HG02678 (cell line): ENCODE data around the gene DOCK4.
"Not testable (repeated sequence)": the region's sequence is repeated elsewhere in the genome, so short reads cannot be mapped to it uniquely, and the experiment has no call there.

Experiments
- ATAC-seq: cut with Tn5 transposase; IDR thresholded peaks from one replicate; pipeline ENCODE4 v1.9.1; 2021; ENCODE audit warnings: mild to moderate bottlenecking, moderate library complexity; ENCODE audit not compliant: unreplicated experiment

DOCK4 gene

GRCh38 chr7:112137141-112138101, 68.8 kb downstream of the DOCK4 start:
- ATAC-seq = no peak

GRCh38 chr7:112136271-112137008, 69.8 kb downstream of the DOCK4 start:
- no peak for ATAC-seq

GRCh38 chr7:112135815-112136214, 70.4 kb downstream of the DOCK4 start:
- no peak for ATAC-seq

- ATAC-seq = no peak
These were observed 72.2 kb downstream of the DOCK4 start for GRCh38 chr7:112134039-112134438.

GRCh38 chr7:112133328-112133727, 72.9 kb downstream of the DOCK4 start:
- no peak for ATAC-seq

GRCh38 chr7:112132051-112132694, 74.0 kb downstream of the DOCK4 start:
- ATAC-seq = no peak

GRCh38 chr7:112130729-112131410, 75.3 kb downstream of the DOCK4 start:
- no peak for ATAC-seq

GRCh38 chr7:112129655-112130323, 76.4 kb downstream of the DOCK4 start:
- ATAC-seq = no peak

GRCh38 chr7:112128461-112129425, 77.5 kb downstream of the DOCK4 start:
- ATAC-seq = not testable (repeated sequence)

- not testable (repeated sequence) for ATAC-seq
These were observed 78.2 kb downstream of the DOCK4 start for GRCh38 chr7:112128041-112128440.

GRCh38 chr7:112125250-112125649, 80.9 kb downstream of the DOCK4 start:
- ATAC-seq = no peak

- no peak for ATAC-seq
These were observed 82.0 kb downstream of the DOCK4 start for GRCh38 chr7:112124061-112124766.

- ATAC-seq = no peak
These were observed 83.4 kb downstream of the DOCK4 start for GRCh38 chr7:112122798-112123197.

- ATAC-seq = no peak
These were observed 84.1 kb downstream of the DOCK4 start for GRCh38 chr7:112122144-112122543.

- no peak for ATAC-seq
These were observed 84.9 kb downstream of the DOCK4 start for GRCh38 chr7:112121318-112121717.

- peak; percentile 73 for ATAC-seq
These were observed 85.4 kb downstream of the DOCK4 start for GRCh38 chr7:112120696-112121217.

GRCh38 chr7:112118581-112119566, 87.3 kb downstream of the DOCK4 start:
- ATAC-seq = no peak
